Astrocyte of the cerebellum (primary cell): ENCODE data around the gene FAM120B.
"Not testable (repeated sequence)": the region's sequence is repeated elsewhere in the genome, so short reads cannot be mapped to it uniquely, and the experiment has no call there.

Experiments used
- DNase-seq: peaks from one replicate; pipeline ENCODE4 v3.0.0-alpha.2; 2011; ENCODE audit warnings: low read depth
- H3K4me3 ChIP-seq: 2 replicates; pipeline ENCODE4 v1.5.1; 2011; ENCODE audit warnings: mild to moderate bottlenecking, low read depth, low read length, moderate library complexity
- in situ Hi-C: cut with HindIII; loops from 2 replicates; pipeline ENCODE4 v1.10.0; 2017; ENCODE audit warnings: low sequenced_read_pairs
- TF ChIP-seq, protein P1 (sequence below): IDR thresholded peaks from 2 replicates; pipeline ENCODE4 v1.5.1; 2012; ENCODE audit warnings: low read length, low read depth, moderate library complexity, mild to moderate bottlenecking; ENCODE audit errors: missing control alignments

Gene FAM120B

GRCh38 chr6:170385506-170385905 is 78.9 kb downstream of the FAM120B start:
- DNase-seq = no peak
- no peak overlapping the region for H3K4me3 ChIP-seq
- in situ Hi-C loops = no loop called here
- TF ChIP-seq, protein P1, sequence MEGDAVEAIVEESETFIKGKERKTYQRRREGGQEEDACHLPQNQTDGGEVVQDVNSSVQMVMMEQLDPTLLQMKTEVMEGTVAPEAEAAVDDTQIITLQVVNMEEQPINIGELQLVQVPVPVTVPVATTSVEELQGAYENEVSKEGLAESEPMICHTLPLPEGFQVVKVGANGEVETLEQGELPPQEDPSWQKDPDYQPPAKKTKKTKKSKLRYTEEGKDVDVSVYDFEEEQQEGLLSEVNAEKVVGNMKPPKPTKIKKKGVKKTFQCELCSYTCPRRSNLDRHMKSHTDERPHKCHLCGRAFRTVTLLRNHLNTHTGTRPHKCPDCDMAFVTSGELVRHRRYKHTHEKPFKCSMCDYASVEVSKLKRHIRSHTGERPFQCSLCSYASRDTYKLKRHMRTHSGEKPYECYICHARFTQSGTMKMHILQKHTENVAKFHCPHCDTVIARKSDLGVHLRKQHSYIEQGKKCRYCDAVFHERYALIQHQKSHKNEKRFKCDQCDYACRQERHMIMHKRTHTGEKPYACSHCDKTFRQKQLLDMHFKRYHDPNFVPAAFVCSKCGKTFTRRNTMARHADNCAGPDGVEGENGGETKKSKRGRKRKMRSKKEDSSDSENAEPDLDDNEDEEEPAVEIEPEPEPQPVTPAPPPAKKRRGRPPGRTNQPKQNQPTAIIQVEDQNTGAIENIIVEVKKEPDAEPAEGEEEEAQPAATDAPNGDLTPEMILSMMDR = no peak

DNA sequence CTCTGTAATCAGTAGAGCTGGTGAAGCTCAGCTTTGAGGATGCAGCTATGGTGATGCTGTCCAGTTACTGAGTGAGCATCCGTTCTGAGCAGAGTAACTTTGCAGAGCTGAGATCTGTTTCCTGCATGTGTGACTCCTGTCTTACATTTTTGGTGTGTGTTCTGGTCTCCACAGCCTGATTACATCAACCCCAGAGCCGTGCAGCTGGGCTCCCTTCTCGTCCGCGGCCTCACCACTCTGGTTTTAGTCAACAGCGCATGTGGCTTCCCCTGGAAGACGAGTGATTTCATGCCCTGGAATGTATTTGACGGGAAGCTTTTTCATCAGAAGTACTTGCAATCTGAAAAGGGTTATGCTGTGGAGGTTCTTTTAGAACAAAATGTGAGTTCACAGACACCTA is 81.6 kb downstream of the FAM120B start:
- TF ChIP-seq, protein P1 = no peak
- in situ Hi-C loops = no loop called here
- H3K4me3 ChIP-seq = no peak overlapping the region
- no peak for DNase-seq

DNA sequence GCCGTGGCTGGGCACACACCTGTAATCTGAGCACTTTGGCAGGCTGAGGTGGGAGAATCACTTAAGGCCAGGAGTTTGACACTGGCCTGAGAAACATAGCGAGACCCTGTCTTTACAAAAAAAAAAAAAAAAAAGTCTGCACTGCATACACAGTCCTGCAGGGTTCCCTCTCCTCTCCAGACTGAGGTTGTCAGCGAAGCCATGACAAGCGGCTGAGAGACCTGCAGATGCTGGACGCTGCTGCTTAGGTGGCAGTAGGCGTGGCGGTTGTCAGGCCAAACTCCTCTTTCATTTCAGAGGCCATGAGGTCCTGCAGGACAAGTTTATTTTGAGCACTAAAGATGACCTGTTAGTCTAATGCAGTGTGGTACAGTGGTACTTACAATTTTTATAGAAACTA is 86.5 kb downstream of the FAM120B start:
- TF ChIP-seq, protein P1 = no peak
- in situ Hi-C loops = no loop called here
- no peak overlapping the region for H3K4me3 ChIP-seq
- no peak for DNase-seq

DNA sequence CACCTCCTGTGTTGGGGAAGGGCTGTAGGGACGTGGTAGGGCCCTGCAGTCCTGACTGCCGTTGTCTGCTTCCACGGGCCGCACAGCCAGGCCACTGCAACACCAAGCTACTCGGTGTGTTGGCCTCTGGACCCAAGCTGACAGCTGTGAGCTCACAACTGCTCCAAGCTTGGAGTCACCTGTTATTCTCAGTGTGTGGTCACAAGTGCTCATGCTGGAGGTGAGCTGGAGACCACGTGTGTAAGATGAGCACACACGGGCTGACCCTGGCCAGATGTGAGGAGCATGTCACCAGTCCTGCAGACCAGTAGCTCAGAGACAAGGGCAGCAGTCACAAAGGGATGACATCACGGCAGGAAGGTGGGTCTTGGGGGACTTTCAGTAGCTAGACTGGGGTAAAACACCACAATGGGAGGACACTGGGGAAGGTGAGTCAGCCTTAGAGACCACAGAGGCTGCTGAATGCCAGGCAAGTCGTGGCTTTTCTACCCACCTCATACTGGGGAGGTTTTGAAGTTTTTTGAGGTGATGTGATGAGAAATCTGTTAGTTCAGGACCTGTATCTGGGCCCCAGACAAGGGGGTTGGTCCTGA is 87.3 kb downstream of the FAM120B start:
- TF ChIP-seq, protein P1 = no peak
- DNase-seq = no peak
- in situ Hi-C loops = no loop called here
- no peak overlapping the region for H3K4me3 ChIP-seq

DNA sequence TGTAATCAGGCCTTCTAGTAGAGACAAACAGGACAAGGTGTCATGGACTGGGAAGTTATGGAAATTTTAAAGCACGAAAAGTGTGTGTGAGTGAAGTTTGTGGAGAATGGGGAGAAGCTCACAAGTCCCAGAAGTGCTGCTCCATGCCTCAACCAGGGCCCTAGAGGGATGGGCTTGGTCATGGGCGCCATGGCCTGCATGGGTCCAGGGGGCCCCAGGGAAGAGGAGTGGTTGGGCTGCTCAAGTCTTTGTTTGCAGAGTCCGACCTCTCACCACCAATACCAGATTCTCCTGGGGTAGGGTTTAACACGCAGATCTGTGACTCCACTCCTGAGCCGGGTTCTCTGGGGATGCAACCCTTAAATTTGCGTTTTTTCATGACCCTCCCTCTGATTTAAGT is 88.4 kb downstream of the FAM120B start:
- H3K4me3 ChIP-seq = no peak overlapping the region
- in situ Hi-C loops = no loop called here
- TF ChIP-seq, protein P1 = no peak
- DNase-seq = no peak

- in situ Hi-C loops, DNase-seq, H3K4me3 ChIP-seq: not testable (repeated sequence)
These were observed 92.3 kb downstream of the FAM120B start for GRCh38 chr6:170398743-170399369.

DNA sequence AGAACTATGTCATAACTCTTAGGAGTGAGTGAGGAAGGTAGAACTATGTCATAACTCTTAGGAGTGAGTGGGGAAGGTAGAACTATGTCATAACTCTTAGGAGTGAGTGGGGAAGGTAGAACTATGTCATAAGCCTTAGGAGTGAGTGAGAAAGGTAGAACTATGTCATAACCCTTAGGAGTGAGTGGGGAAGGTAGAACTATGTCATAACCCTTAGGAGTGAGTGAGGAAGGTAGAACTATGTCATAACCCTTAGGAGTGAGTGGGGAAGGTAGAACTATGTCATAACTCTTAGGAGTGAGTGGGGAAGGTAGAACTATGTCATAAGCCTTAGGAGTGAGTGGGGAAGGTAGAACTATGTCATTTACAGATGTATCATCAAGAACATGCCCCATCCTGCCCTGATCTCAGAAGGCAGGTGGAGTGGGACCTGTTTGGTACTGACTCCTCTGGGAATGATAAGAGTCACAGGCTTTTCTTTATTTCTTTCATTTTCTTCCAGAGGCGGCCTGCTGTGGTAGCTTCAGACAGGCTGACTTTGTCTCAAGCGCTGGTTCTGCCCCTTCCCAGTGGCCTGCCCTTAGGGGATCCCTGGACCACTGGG is 93.5 kb downstream of the FAM120B start:
- DNase-seq, in situ Hi-C loops, H3K4me3 ChIP-seq: not testable (repeated sequence)
